SK-N-SH (cell line): Measurements from ENCODE around the gene SOX10. TPM values are rescaled to one million over a fixed set of nuclear protein-coding genes. Genes with fewer than 3 reads are reported as not detected.

Source experiments
- CTCF ChIA-PET: fragments of 300-600, 350-600 bp; formaldehyde crosslinking; extraction: SDS; loops from one replicate; lab custom pipeline; 2021; lab: Yijun Ruan, JAX
- POLR2A ChIA-PET: fragments of 350-600 bp; sonication (Branson Sonifier 250); formaldehyde crosslinking; extraction: SDS; loops from one replicate; lab custom pipeline; 2020; ENCODE audit warnings: antibody characterized with exemption, inconsistent platforms; lab: Yijun Ruan, JAX
- DNase-seq: peaks from one replicate; pipeline ENCODE4 v3.0.0; 2012
- H2AFZ ChIP-seq: fragments of 200-600 bp; sonication (generic); 2 replicates; pipeline ENCODE4 v1.8.1; 2016; ENCODE audit warnings: antibody characterized with exemption, mild to moderate bottlenecking, low read depth
- H3F3A ChIP-seq: fragments of 200-600 bp; sonication (generic); replicated peaks from 2 replicates; pipeline ENCODE3; 2016; ENCODE audit warnings: antibody characterized with exemption, mild to moderate bottlenecking; ENCODE audit not compliant: insufficient read depth
- H3K27ac ChIP-seq, 2 experiments: fragments of 200-500 bp in 1 of 2; fragments of 200-600 bp in 1 of 2; sonication (Bioruptor generic) in 1 of 2; sonication (generic), shearing (Covaris generic) in 1 of 2; 2 replicates each; pipeline versions ENCODE4 v1.5.1 to v1.6.1; 2014 to 2016; ENCODE audit warnings: low read depth in 2 of 2, inconsistent platforms in 1 of 2, low read length in 1 of 2, mild to moderate bottlenecking in 1 of 2, mixed read lengths in 1 of 2
- H3K27me3 ChIP-seq: fragments of 200-600 bp; sonication (generic), shearing (Covaris generic); 2 replicates; pipeline ENCODE4 v1.6.1; 2016; ENCODE audit warnings: mixed run types; ENCODE audit not compliant: insufficient read depth
- H3K36me3 ChIP-seq, 2 experiments: fragments of 200-500 bp in 1 of 2; fragments of 200-600 bp in 1 of 2; sonication (Bioruptor generic) in 1 of 2; sonication (generic) in 1 of 2; replicated peaks in 1 of 2; 2 replicates each; pipeline versions ENCODE3 to v1.5.1; 2014 to 2016; ENCODE audit warnings: low read length in 1 of 2, mild to moderate bottlenecking in 1 of 2; ENCODE audit not compliant: insufficient read depth in 2 of 2, control insufficient read depth in 1 of 2
- H3K4me1 ChIP-seq, 2 experiments: fragments of 200-500 bp in 1 of 2; fragments of 200-600 bp in 1 of 2; sonication (Bioruptor generic) in 1 of 2; sonication (generic), shearing (Covaris generic) in 1 of 2; 2 replicates each; pipeline versions ENCODE4 v1.5.1 to v1.6.1; 2014 to 2016; ENCODE audit warnings: low read depth in 1 of 2, low read length in 1 of 2, mixed run types in 1 of 2; ENCODE audit not compliant: insufficient read depth in 2 of 2, control insufficient read depth in 1 of 2
- H3K4me2 ChIP-seq: fragments of 200-600 bp; sonication (generic), shearing (Covaris generic); 2 replicates; pipeline ENCODE4 v1.6.1; 2017; ENCODE audit warnings: mixed run types
- H3K4me3 ChIP-seq, 2 experiments: fragments of 200-500 bp in 1 of 2; fragments of 200-600 bp in 1 of 2; sonication (Bioruptor generic) in 1 of 2; sonication (generic), shearing (Covaris generic) in 1 of 2; 2 replicates each; pipeline versions ENCODE4 v1.5.1 to v1.8.1; 2014 to 2016; ENCODE audit warnings: low read depth in 2 of 2, inconsistent platforms in 1 of 2, low read length in 1 of 2, mild to moderate bottlenecking in 1 of 2, mixed read lengths in 1 of 2, moderate library complexity in 1 of 2
- H3K79me2 ChIP-seq: fragments of 200-600 bp; sonication (generic); 2 replicates; pipeline ENCODE4 v1.8.1; 2017; ENCODE audit warnings: mild to moderate bottlenecking; ENCODE audit not compliant: insufficient read depth
- H3K9ac ChIP-seq: fragments of 200-600 bp; sonication (generic); 2 replicates; pipeline ENCODE4 v1.6.1; 2017; ENCODE audit warnings: mixed run types
- H3K9me2 ChIP-seq: fragments of 200-600 bp; sonication (generic); 2 replicates; pipeline ENCODE4 v1.6.1; 2017; ENCODE audit warnings: mixed run types
- H3K9me3 ChIP-seq: fragments of 200-600 bp; sonication (generic); 2 replicates; pipeline ENCODE4 v1.6.1; 2017; ENCODE audit warnings: mixed run types, mild to moderate bottlenecking, moderate library complexity
- H4K20me1 ChIP-seq: fragments of 200-600 bp; sonication (generic); 2 replicates; pipeline ENCODE4 v1.6.1; 2017; ENCODE audit warnings: mild to moderate bottlenecking, mixed run types; ENCODE audit not compliant: insufficient read depth
- CHD2 ChIP-seq: fragments of 150-350 bp; IDR thresholded peaks from 2 replicates; pipeline ENCODE4 v1.6.1; 2018; ENCODE audit warnings: low read length; ENCODE audit not compliant: partially characterized antibody
- ELF1 ChIP-seq: IDR thresholded peaks from 2 replicates; pipeline ENCODE4 v1.4.0; 2012
- FOSL2 ChIP-seq: IDR thresholded peaks from 2 replicates; pipeline ENCODE4 v1.4.0; 2012; ENCODE audit warnings: low read depth, mild to moderate bottlenecking, moderate library complexity, borderline replicate concordance
- FOXJ3 ChIP-seq: sonication (generic); formaldehyde crosslinking; IDR thresholded peaks from 2 replicates; pipeline ENCODE4 v1.5.1; 2020; ENCODE audit warnings: mild to moderate bottlenecking, missing genetic modification reagents
- GATA2 ChIP-seq: sonication (generic); formaldehyde crosslinking; IDR thresholded peaks from 2 replicates; pipeline ENCODE4 v1.5.0; 2020; ENCODE audit warnings: mild to moderate bottlenecking, missing genetic modification reagents
- IRF3 ChIP-seq: fragments of 150-350 bp; IDR thresholded peaks from 2 replicates; pipeline ENCODE4 v1.6.1; 2016; ENCODE audit warnings: mild to moderate bottlenecking, low read depth, low read length
- MEF2A ChIP-seq: IDR thresholded peaks from 2 replicates; pipeline ENCODE4 v1.4.0; 2012; ENCODE audit warnings: low read depth, borderline replicate concordance
- NFIC ChIP-seq: IDR thresholded peaks from 2 replicates; pipeline ENCODE4 v1.4.0; 2012; ENCODE audit warnings: borderline replicate concordance
- NRF1 ChIP-seq: IDR thresholded peaks from 2 replicates; pipeline ENCODE4 v1.6.1; 2012; ENCODE audit warnings: low read depth, mild to moderate bottlenecking, low read length
- POLR2AphosphoS5 ChIP-seq: IDR thresholded peaks from 2 replicates; pipeline ENCODE4 v1.6.1; 2012; ENCODE audit warnings: low read depth, low read length
- RFX5 ChIP-seq: IDR thresholded peaks from 2 replicates; pipeline ENCODE4 v1.6.1; 2012; ENCODE audit warnings: mild to moderate bottlenecking, improper control_type of control experiment, low read length
- RXRA ChIP-seq: IDR thresholded peaks from 2 replicates; pipeline ENCODE4 v1.4.0; 2012; ENCODE audit warnings: low read depth, mild to moderate bottlenecking, borderline replicate concordance
- SIN3A ChIP-seq: IDR thresholded peaks from 2 replicates; pipeline ENCODE4 v1.6.1; 2012; ENCODE audit warnings: low read depth, mild to moderate bottlenecking, low read length, moderate library complexity, borderline replicate concordance
- TAF1 ChIP-seq: IDR thresholded peaks from 2 replicates; pipeline ENCODE4 v1.6.1; 2012; ENCODE audit warnings: low read depth, mild to moderate bottlenecking, low read length, moderate library complexity, borderline replicate concordance
- TEAD4 ChIP-seq: IDR thresholded peaks from 2 replicates; pipeline ENCODE4 v1.4.0; 2012; ENCODE audit warnings: mild to moderate bottlenecking, borderline replicate concordance; ENCODE audit not compliant: insufficient read depth
- USF1 ChIP-seq: IDR thresholded peaks from 2 replicates; pipeline ENCODE4 v1.4.0; 2012; ENCODE audit warnings: low read depth, borderline replicate concordance
- YY1 ChIP-seq: IDR thresholded peaks from 2 replicates; pipeline ENCODE4 v1.4.0; 2012; ENCODE audit warnings: low read depth, mild to moderate bottlenecking
- WGBS: methylation state at CpG from one replicate; pipeline ENCODE4 v1.1.6; 2017; ENCODE audit warnings: low lambda C conversion rate; 5-methylcytosine and 5-hydroxymethylcytosine counted together
- polyA plus RNA-seq, 3 experiments: library from polyadenylated mRNA; depleted of rRNA; stranded (reverse); fragments of >200 nt; gene quantifications; 2 replicates each; pipeline ENCODE4 v1.2.3, GENCODE V29; 2012
- TF ChIP-seq, protein P1 (sequence below): IDR thresholded peaks from 2 replicates; pipeline ENCODE4; 2012
- TF ChIP-seq, protein P2 (sequence below): IDR thresholded peaks from 2 replicates; pipeline ENCODE4 v1.6.1; 2012; ENCODE audit warnings: mild to moderate bottlenecking, low read depth, low read length, moderate library complexity
- TF ChIP-seq, protein P3 (sequence below): IDR thresholded peaks from 2 replicates; pipeline ENCODE4 v1.4.0; 2012; ENCODE audit warnings: low read depth

SOX10 gene
- polyA plus RNA-seq, 1 of the 3 experiments (the other 2 are of a cell fraction): not detected

- Histone ChIP-seq H3K36me3 (no peaks in the 10 kb centered on the region), H2AFZ (no peak overlapping the region), H3K27me3 (no peaks in the 10 kb centered on the region), H3K4me3 (no peak overlapping the region), H3K9ac (no peak overlapping the region), H3F3A (no peaks in the 10 kb centered on the region), H3K9me3 (no peaks in the 10 kb centered on the region), H3K4me1 (no peaks in the 10 kb centered on the region; a peak in 1 of 4 replicates), H4K20me1 (no peaks in the 10 kb centered on the region), H3K27ac (no peak overlapping the region), H3K9me2 (no peaks in the 10 kb centered on the region), H3K4me2 (no peak overlapping the region), H3K79me2 (no peaks in the 10 kb centered on the region)
- POLR2A ChIA-PET: no interaction called here
- WGBS: 87% methylated on average over 3 of the region's 16 CpGs
- DNase-seq: no peak
- CTCF ChIA-PET: no interaction called here
- TF ChIP-seq NRF1 (no peak), FOXJ3 (CRISPR knock-in tag) (no peak), RXRA (no peak), FOSL2 (peak; percentile 13; the same call in 1 of the 2 replicates)
These were observed 15.4 kb upstream of the SOX10 start for GRCh38 chr22:37999640-38000272.

- CTCF ChIA-PET: no interaction called here
- TF ChIP-seq ELF1: no peak
- TF ChIP-seq, protein P1, sequence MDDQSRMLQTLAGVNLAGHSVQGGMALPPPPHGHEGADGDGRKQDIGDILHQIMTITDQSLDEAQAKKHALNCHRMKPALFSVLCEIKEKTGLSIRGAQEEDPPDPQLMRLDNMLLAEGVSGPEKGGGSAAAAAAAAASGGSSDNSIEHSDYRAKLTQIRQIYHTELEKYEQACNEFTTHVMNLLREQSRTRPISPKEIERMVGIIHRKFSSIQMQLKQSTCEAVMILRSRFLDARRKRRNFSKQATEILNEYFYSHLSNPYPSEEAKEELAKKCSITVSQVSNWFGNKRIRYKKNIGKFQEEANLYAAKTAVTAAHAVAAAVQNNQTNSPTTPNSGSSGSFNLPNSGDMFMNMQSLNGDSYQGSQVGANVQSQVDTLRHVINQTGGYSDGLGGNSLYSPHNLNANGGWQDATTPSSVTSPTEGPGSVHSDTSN: no peak
- TF ChIP-seq GATA2: no peak
- no peak for TF ChIP-seq CHD2
- TF ChIP-seq TAF1: no peak
- TF ChIP-seq NFIC: no peak
- no peak for TF ChIP-seq MEF2A
- TF ChIP-seq TEAD4: no peak
- no peak for TF ChIP-seq IRF3
- TF ChIP-seq RFX5: no peak
- no peak for TF ChIP-seq SIN3A
- TF ChIP-seq, protein P2, sequence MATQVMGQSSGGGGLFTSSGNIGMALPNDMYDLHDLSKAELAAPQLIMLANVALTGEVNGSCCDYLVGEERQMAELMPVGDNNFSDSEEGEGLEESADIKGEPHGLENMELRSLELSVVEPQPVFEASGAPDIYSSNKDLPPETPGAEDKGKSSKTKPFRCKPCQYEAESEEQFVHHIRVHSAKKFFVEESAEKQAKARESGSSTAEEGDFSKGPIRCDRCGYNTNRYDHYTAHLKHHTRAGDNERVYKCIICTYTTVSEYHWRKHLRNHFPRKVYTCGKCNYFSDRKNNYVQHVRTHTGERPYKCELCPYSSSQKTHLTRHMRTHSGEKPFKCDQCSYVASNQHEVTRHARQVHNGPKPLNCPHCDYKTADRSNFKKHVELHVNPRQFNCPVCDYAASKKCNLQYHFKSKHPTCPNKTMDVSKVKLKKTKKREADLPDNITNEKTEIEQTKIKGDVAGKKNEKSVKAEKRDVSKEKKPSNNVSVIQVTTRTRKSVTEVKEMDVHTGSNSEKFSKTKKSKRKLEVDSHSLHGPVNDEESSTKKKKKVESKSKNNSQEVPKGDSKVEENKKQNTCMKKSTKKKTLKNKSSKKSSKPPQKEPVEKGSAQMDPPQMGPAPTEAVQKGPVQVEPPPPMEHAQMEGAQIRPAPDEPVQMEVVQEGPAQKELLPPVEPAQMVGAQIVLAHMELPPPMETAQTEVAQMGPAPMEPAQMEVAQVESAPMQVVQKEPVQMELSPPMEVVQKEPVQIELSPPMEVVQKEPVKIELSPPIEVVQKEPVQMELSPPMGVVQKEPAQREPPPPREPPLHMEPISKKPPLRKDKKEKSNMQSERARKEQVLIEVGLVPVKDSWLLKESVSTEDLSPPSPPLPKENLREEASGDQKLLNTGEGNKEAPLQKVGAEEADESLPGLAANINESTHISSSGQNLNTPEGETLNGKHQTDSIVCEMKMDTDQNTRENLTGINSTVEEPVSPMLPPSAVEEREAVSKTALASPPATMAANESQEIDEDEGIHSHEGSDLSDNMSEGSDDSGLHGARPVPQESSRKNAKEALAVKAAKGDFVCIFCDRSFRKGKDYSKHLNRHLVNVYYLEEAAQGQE: no peak
- no peak for TF ChIP-seq USF1
- TF ChIP-seq, protein P3, sequence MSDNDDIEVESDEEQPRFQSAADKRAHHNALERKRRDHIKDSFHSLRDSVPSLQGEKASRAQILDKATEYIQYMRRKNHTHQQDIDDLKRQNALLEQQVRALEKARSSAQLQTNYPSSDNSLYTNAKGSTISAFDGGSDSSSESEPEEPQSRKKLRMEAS: no peak
- TF ChIP-seq POLR2AphosphoS5: no peak
- no peak for TF ChIP-seq YY1
These were observed 14.9 kb upstream of the SOX10 start for GRCh38 chr22:37999236-37999635.

More at GRCh38 chr22:37999236-37999635, 14.9 kb upstream of the SOX10 start:
- Histone ChIP-seq H3K27me3 (no peaks in the 10 kb centered on the region), H2AFZ (no peak overlapping the region), H3K4me3 (no peak overlapping the region), H3K4me1 (no peaks in the 10 kb centered on the region; a peak in 1 of 4 replicates), H3K36me3 (no peaks in the 10 kb centered on the region), H3K27ac (no peak overlapping the region), H3K79me2 (no peaks in the 10 kb centered on the region), H3K9me3 (no peaks in the 10 kb centered on the region), H3K4me2 (no peak overlapping the region), H3F3A (no peaks in the 10 kb centered on the region), H4K20me1 (no peaks in the 10 kb centered on the region), H3K9ac (no peak overlapping the region), H3K9me2 (no peaks in the 10 kb centered on the region)
- POLR2A ChIA-PET: no interaction called here
- DNase-seq: no peak
- WGBS: 100% methylated on average over 1 of the region's 10 CpGs
